Measurements from ENCODE around the gene HAPSTR1. TPM values are rescaled to one million over a fixed set of nuclear protein-coding genes. Genes with fewer than 3 reads are reported as not detected.

The HAPSTR1 gene
- total and polyA plus RNA-seq, 2 of the 8 experiments (the other 6 are each of a cell fraction or from before 2014, with no cell fraction given): 11.9 to 66.1 TPM

- TF ChIP-seq SIN3A (conservative IDR thresholded peaks at IDR 0.05 in 1 of 2, IDR thresholded peaks at IDR 0.05 in 1 of 2; ENCODE audit: low read depth in 1 of 2, low read length in 2 of 2) (peak in 1 of 2 experiments; percentile 3; a peak in 1 of 4 replicates), ATF2 (IDR thresholded peaks at IDR 0.05; ENCODE audit: low read length) (peak; percentile 69; the same call in 1 of the 2 replicates), JUND (IDR thresholded peaks at IDR 0.05; ENCODE audit: low read length) (0 out of 2 replicates have a peak, but pooled peaks have one; percentile 25), SRF (IDR thresholded peaks at IDR 0.05; ENCODE audit: low read depth, low read length) (no peak), ASH2L (IDR thresholded peaks at IDR 0.05; ENCODE audit: low read length) (no peak), SP4 (IDR thresholded peaks at IDR 0.05; ENCODE audit: low read length) (no peak), YY1 (IDR thresholded peaks at IDR 0.05; ENCODE audit: low read depth, low read length) (no peak)
- TF ChIP-seq, protein P1, sequence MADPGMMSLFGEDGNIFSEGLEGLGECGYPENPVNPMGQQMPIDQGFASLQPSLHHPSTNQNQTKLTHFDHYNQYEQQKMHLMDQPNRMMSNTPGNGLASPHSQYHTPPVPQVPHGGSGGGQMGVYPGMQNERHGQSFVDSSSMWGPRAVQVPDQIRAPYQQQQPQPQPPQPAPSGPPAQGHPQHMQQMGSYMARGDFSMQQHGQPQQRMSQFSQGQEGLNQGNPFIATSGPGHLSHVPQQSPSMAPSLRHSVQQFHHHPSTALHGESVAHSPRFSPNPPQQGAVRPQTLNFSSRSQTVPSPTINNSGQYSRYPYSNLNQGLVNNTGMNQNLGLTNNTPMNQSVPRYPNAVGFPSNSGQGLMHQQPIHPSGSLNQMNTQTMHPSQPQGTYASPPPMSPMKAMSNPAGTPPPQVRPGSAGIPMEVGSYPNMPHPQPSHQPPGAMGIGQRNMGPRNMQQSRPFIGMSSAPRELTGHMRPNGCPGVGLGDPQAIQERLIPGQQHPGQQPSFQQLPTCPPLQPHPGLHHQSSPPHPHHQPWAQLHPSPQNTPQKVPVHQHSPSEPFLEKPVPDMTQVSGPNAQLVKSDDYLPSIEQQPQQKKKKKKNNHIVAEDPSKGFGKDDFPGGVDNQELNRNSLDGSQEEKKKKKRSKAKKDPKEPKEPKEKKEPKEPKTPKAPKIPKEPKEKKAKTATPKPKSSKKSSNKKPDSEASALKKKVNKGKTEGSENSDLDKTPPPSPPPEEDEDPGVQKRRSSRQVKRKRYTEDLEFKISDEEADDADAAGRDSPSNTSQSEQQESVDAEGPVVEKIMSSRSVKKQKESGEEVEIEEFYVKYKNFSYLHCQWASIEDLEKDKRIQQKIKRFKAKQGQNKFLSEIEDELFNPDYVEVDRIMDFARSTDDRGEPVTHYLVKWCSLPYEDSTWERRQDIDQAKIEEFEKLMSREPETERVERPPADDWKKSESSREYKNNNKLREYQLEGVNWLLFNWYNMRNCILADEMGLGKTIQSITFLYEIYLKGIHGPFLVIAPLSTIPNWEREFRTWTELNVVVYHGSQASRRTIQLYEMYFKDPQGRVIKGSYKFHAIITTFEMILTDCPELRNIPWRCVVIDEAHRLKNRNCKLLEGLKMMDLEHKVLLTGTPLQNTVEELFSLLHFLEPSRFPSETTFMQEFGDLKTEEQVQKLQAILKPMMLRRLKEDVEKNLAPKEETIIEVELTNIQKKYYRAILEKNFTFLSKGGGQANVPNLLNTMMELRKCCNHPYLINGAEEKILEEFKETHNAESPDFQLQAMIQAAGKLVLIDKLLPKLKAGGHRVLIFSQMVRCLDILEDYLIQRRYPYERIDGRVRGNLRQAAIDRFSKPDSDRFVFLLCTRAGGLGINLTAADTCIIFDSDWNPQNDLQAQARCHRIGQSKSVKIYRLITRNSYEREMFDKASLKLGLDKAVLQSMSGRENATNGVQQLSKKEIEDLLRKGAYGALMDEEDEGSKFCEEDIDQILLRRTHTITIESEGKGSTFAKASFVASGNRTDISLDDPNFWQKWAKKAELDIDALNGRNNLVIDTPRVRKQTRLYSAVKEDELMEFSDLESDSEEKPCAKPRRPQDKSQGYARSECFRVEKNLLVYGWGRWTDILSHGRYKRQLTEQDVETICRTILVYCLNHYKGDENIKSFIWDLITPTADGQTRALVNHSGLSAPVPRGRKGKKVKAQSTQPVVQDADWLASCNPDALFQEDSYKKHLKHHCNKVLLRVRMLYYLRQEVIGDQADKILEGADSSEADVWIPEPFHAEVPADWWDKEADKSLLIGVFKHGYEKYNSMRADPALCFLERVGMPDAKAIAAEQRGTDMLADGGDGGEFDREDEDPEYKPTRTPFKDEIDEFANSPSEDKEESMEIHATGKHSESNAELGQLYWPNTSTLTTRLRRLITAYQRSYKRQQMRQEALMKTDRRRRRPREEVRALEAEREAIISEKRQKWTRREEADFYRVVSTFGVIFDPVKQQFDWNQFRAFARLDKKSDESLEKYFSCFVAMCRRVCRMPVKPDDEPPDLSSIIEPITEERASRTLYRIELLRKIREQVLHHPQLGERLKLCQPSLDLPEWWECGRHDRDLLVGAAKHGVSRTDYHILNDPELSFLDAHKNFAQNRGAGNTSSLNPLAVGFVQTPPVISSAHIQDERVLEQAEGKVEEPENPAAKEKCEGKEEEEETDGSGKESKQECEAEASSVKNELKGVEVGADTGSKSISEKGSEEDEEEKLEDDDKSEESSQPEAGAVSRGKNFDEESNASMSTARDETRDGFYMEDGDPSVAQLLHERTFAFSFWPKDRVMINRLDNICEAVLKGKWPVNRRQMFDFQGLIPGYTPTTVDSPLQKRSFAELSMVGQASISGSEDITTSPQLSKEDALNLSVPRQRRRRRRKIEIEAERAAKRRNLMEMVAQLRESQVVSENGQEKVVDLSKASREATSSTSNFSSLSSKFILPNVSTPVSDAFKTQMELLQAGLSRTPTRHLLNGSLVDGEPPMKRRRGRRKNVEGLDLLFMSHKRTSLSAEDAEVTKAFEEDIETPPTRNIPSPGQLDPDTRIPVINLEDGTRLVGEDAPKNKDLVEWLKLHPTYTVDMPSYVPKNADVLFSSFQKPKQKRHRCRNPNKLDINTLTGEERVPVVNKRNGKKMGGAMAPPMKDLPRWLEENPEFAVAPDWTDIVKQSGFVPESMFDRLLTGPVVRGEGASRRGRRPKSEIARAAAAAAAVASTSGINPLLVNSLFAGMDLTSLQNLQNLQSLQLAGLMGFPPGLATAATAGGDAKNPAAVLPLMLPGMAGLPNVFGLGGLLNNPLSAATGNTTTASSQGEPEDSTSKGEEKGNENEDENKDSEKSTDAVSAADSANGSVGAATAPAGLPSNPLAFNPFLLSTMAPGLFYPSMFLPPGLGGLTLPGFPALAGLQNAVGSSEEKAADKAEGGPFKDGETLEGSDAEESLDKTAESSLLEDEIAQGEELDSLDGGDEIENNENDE (IDR thresholded peaks at IDR 0.05; ENCODE audit: insufficient replicate concordance, low read length): no peak
Measured at GRCh38 chr16:9090960-9091866, at the start of gene HAPSTR1 (continued).

All from H1 (cell line).